Skeletal muscle tissue (tissue), 4 donors: ENCODE measurements around the gene ARHGEF9. TPM values are rescaled to one million over a fixed set of nuclear protein-coding genes. Genes with fewer than 3 reads are reported as not detected.

ENCODE experiments used
- H3K27ac ChIP-seq: one replicate; pipeline ENCODE4 v1.7.0; 2013; ENCODE audit warnings: mild to moderate bottlenecking, low read depth, low read length, inconsistent platforms
- H3K27me3 ChIP-seq, 3 donors: one replicate each; pipeline ENCODE4 v1.7.0; 2013; ENCODE audit warnings: low read length in 3 of 3; ENCODE audit not compliant: control insufficient read depth in 3 of 3, insufficient read depth in 3 of 3
- H3K36me3 ChIP-seq, 3 donors: one replicate each; pipeline ENCODE4 v1.7.0; 2013; ENCODE audit warnings: low read length in 3 of 3; ENCODE audit not compliant: control insufficient read depth in 3 of 3, insufficient read depth in 3 of 3
- H3K4me1 ChIP-seq, 3 donors: one replicate each; pipeline ENCODE4 v1.7.0; 2013; ENCODE audit warnings: low read length in 3 of 3, mild to moderate bottlenecking in 3 of 3; ENCODE audit not compliant: control insufficient read depth in 3 of 3, insufficient read depth in 3 of 3
- H3K4me3 ChIP-seq, 3 donors: one replicate each; pipeline ENCODE4 v1.7.0; 2013; ENCODE audit warnings: low read length in 3 of 3
- H3K9ac ChIP-seq, 3 donors: one replicate each; pipeline ENCODE4 v1.7.0; 2013; ENCODE audit warnings: low read length in 3 of 3, mild to moderate bottlenecking in 3 of 3, moderate library complexity in 2 of 3, low read depth in 1 of 3
- H3K9me3 ChIP-seq, 3 donors: one replicate each; pipeline ENCODE4 v1.7.0; 2013; ENCODE audit warnings: low read length in 3 of 3; ENCODE audit not compliant: control insufficient read depth in 3 of 3
- total RNA-seq: library from RNA; depleted of rRNA; stranded (reverse); fragments of >200 nt; gene quantifications from one replicate; pipeline ENCODE4 v1.2.3, GENCODE V29; 2014
- donor health status: Osteomylitis.

The ARHGEF9 gene
- total RNA-seq, 1 donor from 2014 or later: 16.2 TPM

GRCh38 chrX:63782515-63782914, 2.5 kb downstream of the ARHGEF9 start:
- no peak overlapping the region for H3K4me3 ChIP-seq
- no peaks in the 10 kb centered on the region for H3K27me3 ChIP-seq
- H3K27ac ChIP-seq: no peak overlapping the region
- peaks cover 0 to 4% (median 3%) of the 10 kb centered on the region in 3 donors for H3K4me1 ChIP-seq
- no peak overlapping the region for H3K9ac ChIP-seq
- no peaks in the 10 kb centered on the region for H3K36me3 ChIP-seq
- H3K9me3 ChIP-seq: no peaks in the 10 kb centered on the region

- Histone ChIP-seq H3K27me3 (no peaks in the 10 kb centered on the region), H3K27ac (no peak overlapping the region), H3K9me3 (peaks cover 0 to under 1% (median 0%) of the 10 kb centered on the region in 3 donors), H3K36me3 (no peaks in the 10 kb centered on the region), H3K4me1 (no peaks in the 10 kb centered on the region), H3K9ac (no peak overlapping the region), H3K4me3 (no peak overlapping the region)
Measured at GRCh38 chrX:63768760-63769159, 16.3 kb downstream of the ARHGEF9 start.

DNA sequence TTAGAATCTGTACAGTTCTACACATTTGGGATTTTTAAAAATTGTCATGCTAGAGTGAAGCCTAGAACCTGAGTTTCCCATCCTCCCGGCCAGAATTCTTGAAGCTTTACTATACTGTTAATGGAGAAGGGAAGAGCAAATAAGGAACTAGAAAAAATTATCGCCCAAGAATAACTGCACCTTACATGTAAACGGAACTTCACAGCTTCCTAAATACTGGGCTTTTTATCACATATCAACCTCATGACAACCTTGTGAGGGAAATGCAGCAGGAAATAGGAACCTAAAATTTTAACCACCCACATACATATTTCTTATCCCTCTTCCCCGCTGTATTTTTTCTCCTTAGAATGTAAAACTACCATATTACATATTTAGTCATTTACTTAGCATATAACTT, 19.3 kb downstream of the ARHGEF9 start:
- H3K9me3 ChIP-seq: no peaks in the 10 kb centered on the region
- H3K27ac ChIP-seq: no peak overlapping the region
- no peaks in the 10 kb centered on the region for H3K4me1 ChIP-seq
- no peak overlapping the region for H3K4me3 ChIP-seq
- H3K36me3 ChIP-seq: no peaks in the 10 kb centered on the region
- no peak overlapping the region for H3K9ac ChIP-seq
- H3K27me3 ChIP-seq: no peaks in the 10 kb centered on the region

GRCh38 chrX:63764946-63765345, 20.1 kb downstream of the ARHGEF9 start:
- H3K36me3 ChIP-seq: no peaks in the 10 kb centered on the region
- H3K27me3 ChIP-seq: no peaks in the 10 kb centered on the region
- H3K27ac ChIP-seq: no peak overlapping the region
- no peak overlapping the region for H3K4me3 ChIP-seq
- H3K4me1 ChIP-seq: no peaks in the 10 kb centered on the region
- no peaks in the 10 kb centered on the region for H3K9me3 ChIP-seq
- no peak overlapping the region for H3K9ac ChIP-seq

DNA sequence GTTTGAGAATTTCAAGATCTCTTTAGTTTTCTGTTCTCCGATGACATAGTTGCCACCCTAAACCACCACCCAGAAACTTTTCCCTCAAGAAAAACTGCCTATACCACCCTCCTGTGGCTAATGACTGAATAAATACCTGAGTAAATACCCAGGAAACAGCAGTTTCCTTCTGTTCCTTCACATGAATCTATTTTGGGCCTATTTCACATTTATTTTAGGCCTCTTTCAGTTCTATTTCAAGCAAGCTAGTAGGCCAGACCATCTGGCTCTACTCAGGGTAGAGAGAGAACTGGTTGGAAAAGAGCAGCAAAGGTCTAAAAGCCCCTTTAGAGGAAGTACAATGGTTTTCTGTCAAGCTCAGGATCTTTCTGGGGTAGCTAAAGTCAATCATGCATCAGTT, 23.4 kb downstream of the ARHGEF9 start:
- no peak overlapping the region for H3K27ac ChIP-seq

DNA sequence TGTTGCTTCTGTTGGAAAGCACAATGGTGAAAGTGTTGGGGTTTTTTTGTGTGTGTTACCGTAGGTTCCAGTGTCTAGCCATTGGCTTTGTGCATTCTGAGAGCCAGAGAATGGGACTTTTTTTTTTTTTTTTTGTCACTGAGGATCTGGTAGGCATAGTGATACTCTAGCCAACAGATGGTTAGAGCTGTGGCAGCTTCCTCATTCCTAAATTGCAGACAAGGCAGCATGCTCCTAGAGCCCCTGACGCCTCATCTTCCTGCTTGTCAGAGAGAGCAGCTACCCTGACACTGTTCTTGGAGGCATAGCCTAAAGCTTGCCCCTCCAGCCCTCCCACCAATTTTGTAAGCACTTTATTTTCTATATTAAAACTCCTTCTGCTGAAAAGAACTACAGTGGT, 27.0 kb downstream of the ARHGEF9 start:
- Histone ChIP-seq H3K4me1 (peaks cover 0 to 5% (median 4%) of the 10 kb centered on the region in 3 donors), H3K9me3 (no peaks in the 10 kb centered on the region), H3K9ac (no peak overlapping the region), H3K27ac (no peak overlapping the region), H3K27me3 (no peaks in the 10 kb centered on the region), H3K4me3 (no peak overlapping the region), H3K36me3 (no peaks in the 10 kb centered on the region)

More for the DNA sequence above, 23.4 kb downstream of the ARHGEF9 start:
- Histone ChIP-seq H3K9ac (no peak overlapping the region), H3K4me1 (no peaks in the 10 kb centered on the region), H3K27me3 (no peaks in the 10 kb centered on the region), H3K9me3 (no peaks in the 10 kb centered on the region), H3K4me3 (no peak overlapping the region), H3K36me3 (no peaks in the 10 kb centered on the region)

- Histone ChIP-seq H3K9ac (peak overlapping the region in 1 of 3 donors; percentile 25), H3K4me1 (peaks cover 5 to 8% (median 5%) of the 10 kb centered on the region in 3 donors), H3K36me3 (no peaks in the 10 kb centered on the region), H3K27ac (no peak overlapping the region), H3K27me3 (no peaks in the 10 kb centered on the region), H3K4me3 (peak overlapping the region in 2 of 3 donors; percentile 64 to 83), H3K9me3 (no peaks in the 10 kb centered on the region)
Measured at GRCh38 chrX:63755892-63756291, 29.1 kb downstream of the ARHGEF9 start.

DNA sequence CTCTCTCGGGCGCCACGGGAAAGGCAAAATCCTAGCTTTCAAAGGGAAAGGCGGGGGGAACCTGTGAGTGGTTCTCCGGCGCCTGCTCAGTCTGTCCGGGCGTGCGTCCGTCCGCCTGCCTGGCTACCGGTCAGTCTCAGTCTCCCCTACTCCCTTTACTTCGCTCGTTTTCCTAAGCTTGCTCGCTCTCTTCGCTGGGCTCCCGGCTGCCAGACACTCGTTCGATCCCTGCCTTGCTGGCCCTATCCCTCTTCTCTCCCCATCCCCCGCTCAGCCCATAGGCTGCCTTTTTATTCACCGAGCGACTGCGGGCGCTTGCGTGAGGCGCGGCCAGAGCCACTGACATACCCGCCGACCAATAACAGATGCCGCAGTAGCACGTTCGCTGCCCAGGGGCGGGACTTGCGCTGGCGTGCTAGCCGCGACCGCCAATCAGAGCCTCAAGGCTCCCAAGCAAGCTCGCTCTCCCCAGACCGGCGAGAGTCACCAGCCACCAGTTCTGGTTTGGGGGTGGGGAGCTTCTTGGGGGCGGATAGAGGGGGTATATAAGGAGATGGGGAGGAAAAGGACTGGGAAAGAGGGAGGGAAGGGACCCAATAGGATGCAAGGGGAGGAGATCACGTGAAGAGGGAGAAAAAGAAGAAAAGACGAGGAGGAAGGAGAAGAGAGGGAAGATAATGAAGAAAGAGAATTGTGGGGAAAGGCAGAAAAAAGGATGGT, 30.0 kb downstream of the ARHGEF9 start:
- H3K36me3 ChIP-seq: no peaks in the 10 kb centered on the region
- peak overlapping the region; percentile 74 to 88 (median 87) for H3K9ac ChIP-seq
- peak overlapping the region; percentile 79 for H3K27ac ChIP-seq
- H3K27me3 ChIP-seq: no peaks in the 10 kb centered on the region
- no peaks in the 10 kb centered on the region for H3K9me3 ChIP-seq
- H3K4me3 ChIP-seq: peak overlapping the region; percentile 76 to 94 (median 83)
- peaks cover 5 to 10% (median 7%) of the 10 kb centered on the region in 3 donors for H3K4me1 ChIP-seq

GRCh38 chrX:63754136-63754859, 30.7 kb downstream of the ARHGEF9 start:
- Histone ChIP-seq H3K4me1 (peaks cover 5 to 10% (median 8%) of the 10 kb centered on the region in 3 donors), H3K4me3 (peak overlapping the region; percentile 76 to 94 (median 83)), H3K9ac (peak overlapping the region; percentile 74 to 88 (median 87)), H3K27me3 (no peaks in the 10 kb centered on the region), H3K9me3 (no peaks in the 10 kb centered on the region), H3K36me3 (no peaks in the 10 kb centered on the region), H3K27ac (peak overlapping the region; percentile 79)

- no peak overlapping the region for H3K9ac ChIP-seq
- no peak overlapping the region for H3K27ac ChIP-seq
- no peaks in the 10 kb centered on the region for H3K9me3 ChIP-seq
- no peak overlapping the region for H3K4me3 ChIP-seq
- no peaks in the 10 kb centered on the region for H3K36me3 ChIP-seq
- H3K27me3 ChIP-seq: no peaks in the 10 kb centered on the region
- H3K4me1 ChIP-seq: peaks cover 8 to 15% (median 10%) of the 10 kb centered on the region in 3 donors
Measured at GRCh38 chrX:63751481-63751880, 33.5 kb downstream of the ARHGEF9 start.
